ENCODE measurements around the gene MPV17L2. TPM values are rescaled to one million over a fixed set of nuclear protein-coding genes. Genes with fewer than 3 reads are reported as not detected.

Gene MPV17L2
- total RNA-seq, 4 donors from 2014 or later, result 8.5 to 29.3 (median 20.2) TPM

DNA sequence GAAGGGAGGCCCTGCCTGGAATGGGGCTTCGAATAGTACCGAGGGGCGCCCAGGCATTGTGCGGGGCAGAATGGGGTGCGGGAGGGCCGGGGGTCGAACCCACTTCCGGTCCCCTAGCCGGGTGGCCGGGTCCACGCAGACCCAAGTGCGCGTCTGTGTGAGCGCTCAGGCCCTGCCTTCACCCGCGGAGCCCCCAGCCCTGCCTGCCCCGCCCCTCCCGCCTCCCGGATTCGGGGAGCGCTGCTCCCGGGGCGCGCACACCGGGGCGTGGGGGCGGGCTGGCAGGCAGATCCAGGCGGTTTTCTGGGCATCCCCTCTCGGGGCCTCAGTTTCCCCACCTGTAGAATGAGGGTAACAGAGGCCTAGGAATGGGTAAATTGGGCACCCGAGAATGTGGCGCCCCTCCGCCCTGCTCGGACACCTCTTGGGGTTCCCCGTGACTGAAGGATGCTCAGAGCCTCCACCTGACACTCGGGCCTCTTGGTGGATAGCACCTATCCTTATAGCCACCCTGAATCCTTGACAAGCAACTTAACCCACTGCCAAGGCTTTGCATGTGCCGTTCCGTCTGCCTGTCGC lies 39.4 kb upstream of the MPV17L2 start:
- no peak for DNase-seq (ENCODE audit: low spot score in 2 of 2)
- peak overlapping the region; percentile 76 for H3K4me3 ChIP-seq (ENCODE audit: low read depth, poor library complexity, severe bottlenecking)
- 1% methylated on average over 20 to 23 of the region's 38 CpGs for WGBS, 2 donors
- TF ChIP-seq, protein P1, sequence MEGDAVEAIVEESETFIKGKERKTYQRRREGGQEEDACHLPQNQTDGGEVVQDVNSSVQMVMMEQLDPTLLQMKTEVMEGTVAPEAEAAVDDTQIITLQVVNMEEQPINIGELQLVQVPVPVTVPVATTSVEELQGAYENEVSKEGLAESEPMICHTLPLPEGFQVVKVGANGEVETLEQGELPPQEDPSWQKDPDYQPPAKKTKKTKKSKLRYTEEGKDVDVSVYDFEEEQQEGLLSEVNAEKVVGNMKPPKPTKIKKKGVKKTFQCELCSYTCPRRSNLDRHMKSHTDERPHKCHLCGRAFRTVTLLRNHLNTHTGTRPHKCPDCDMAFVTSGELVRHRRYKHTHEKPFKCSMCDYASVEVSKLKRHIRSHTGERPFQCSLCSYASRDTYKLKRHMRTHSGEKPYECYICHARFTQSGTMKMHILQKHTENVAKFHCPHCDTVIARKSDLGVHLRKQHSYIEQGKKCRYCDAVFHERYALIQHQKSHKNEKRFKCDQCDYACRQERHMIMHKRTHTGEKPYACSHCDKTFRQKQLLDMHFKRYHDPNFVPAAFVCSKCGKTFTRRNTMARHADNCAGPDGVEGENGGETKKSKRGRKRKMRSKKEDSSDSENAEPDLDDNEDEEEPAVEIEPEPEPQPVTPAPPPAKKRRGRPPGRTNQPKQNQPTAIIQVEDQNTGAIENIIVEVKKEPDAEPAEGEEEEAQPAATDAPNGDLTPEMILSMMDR (IDR thresholded peaks at IDR 0.05), result no peak
- no peak for TF ChIP-seq POLR2A (IDR thresholded peaks at IDR 0.05)
- intact Hi-C loops (cut with DNase I; ENCODE audit: low total_unique reads), result no loop called here

- WGBS, 2 donors, result 80 to 90% methylated on average over 25 to 29 of the region's 43 CpGs
- intact Hi-C loops (cut with DNase I; ENCODE audit: low total_unique reads), result no loop called here
- TF ChIP-seq POLR2A (IDR thresholded peaks at IDR 0.05), result no peak
- TF ChIP-seq, protein P1 (IDR thresholded peaks at IDR 0.05), result no peak
- DNase-seq (ENCODE audit: low spot score in 2 of 2), result no peak
- H3K4me3 ChIP-seq (ENCODE audit: low read depth, poor library complexity, severe bottlenecking), result no peak overlapping the region
Measured at GRCh38 chr19:18155095-18156087, 37.6 kb upstream of the MPV17L2 start.

- no peak overlapping the region for H3K4me3 ChIP-seq (ENCODE audit: low read depth, poor library complexity, severe bottlenecking)
- intact Hi-C loops (cut with DNase I; ENCODE audit: low total_unique reads), result no loop called here
- 81 to 88% methylated on average over 6 of the region's 6 CpGs for WGBS, 2 donors
- no peak for TF ChIP-seq POLR2A (IDR thresholded peaks at IDR 0.05)
- TF ChIP-seq, protein P1 (IDR thresholded peaks at IDR 0.05), result no peak
- DNase-seq (ENCODE audit: low spot score in 2 of 2), result no peak
Measured at GRCh38 chr19:18156268-18156667, 36.8 kb upstream of the MPV17L2 start.

DNA sequence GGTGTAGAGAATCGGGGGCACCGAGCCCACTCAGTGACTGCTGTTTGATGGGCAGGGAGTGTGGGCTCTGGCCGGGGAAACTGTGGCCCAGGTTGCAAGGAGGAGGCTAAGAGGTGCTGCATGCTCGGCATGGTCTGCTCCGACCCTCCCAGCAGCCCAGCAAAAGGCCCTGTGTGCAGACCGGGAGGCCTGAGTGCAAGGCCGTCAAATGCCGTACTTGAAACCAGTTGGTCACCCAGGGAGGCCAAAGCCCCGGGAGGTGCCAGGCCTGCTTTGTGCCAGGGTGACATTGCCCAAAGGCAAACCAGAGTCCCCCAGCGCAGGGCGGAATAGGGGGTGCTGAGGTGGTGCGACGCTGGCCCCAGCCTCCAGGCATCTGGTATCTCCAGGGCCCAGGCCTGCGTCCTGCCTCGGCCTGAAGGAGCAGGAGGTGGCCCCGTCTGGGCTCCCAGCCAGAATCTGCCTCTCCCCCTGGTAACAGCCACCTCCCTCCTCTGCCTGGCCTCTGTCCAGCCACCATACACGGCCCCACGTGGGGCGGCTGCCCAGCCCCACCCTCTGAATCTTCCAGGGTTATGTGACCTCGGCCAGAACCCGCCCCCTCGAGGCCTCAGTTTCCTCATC lies 36.1 kb upstream of the MPV17L2 start:
- no peak for TF ChIP-seq POLR2A (IDR thresholded peaks at IDR 0.05)
- TF ChIP-seq, protein P1 (IDR thresholded peaks at IDR 0.05), result no peak
- intact Hi-C loops (cut with DNase I; ENCODE audit: low total_unique reads), result no loop called here
- no peak overlapping the region for H3K4me3 ChIP-seq (ENCODE audit: low read depth, poor library complexity, severe bottlenecking)
- 21 to 30% methylated on average over 21 to 22 of the region's 22 CpGs for WGBS, 2 donors
- peak; percentile 71 to 94 for DNase-seq (ENCODE audit: low spot score in 2 of 2)

- DNase-seq (ENCODE audit: low spot score in 2 of 2), result no peak
- 40 to 45% methylated on average over 18 of the region's 18 CpGs for WGBS, 2 donors
- intact Hi-C loops (cut with DNase I; ENCODE audit: low total_unique reads), result no loop called here
- H3K4me3 ChIP-seq (ENCODE audit: low read depth, poor library complexity, severe bottlenecking), result no peak overlapping the region
- TF ChIP-seq, protein P1 (IDR thresholded peaks at IDR 0.05), result no peak
- no peak for TF ChIP-seq POLR2A (IDR thresholded peaks at IDR 0.05)
Measured at GRCh38 chr19:18157465-18158063, 35.5 kb upstream of the MPV17L2 start.

Data from lower leg skin (tissue), 4 donors.